ENCODE results near the gene CNTRL. TPM values are rescaled to one million over a fixed set of nuclear protein-coding genes. Genes with fewer than 3 reads are reported as not detected.

Gene CNTRL
- total and polyA plus RNA-seq, 2 experiments from 2014 or later: 3.4 to 7.9 TPM

- TF ChIP-seq EZH2 (IDR thresholded peaks at IDR 0.05; ENCODE audit: borderline replicate concordance): no peak
- TF ChIP-seq EZH2phosphoT487 (IDR thresholded peaks at IDR 0.05; ENCODE audit: low read depth, severe bottlenecking, unreplicated experiment): no peak
- TF ChIP-seq CTCF (IDR thresholded peaks at IDR 0.05; ENCODE audit: poor library complexity): no peak
- Histone ChIP-seq H3K4me3 (no peak overlapping the region), H3K9me3 (ENCODE audit: low read depth) (no peaks in the 10 kb centered on the region), H4K20me1 (ENCODE audit: insufficient read depth, poor library complexity, severe bottlenecking) (peaks cover 14% of the 10 kb centered on the region), H3K79me2 (peaks cover 19% of the 10 kb centered on the region), H3K36me3 (replicated peaks; ENCODE audit: insufficient read depth, low read depth) (no peaks in the 10 kb centered on the region), H3K9me2 (replicated peaks; ENCODE audit: insufficient read depth) (no peaks in the 10 kb centered on the region), H3K27me3 (no peaks in the 10 kb centered on the region), H3K4me1 (ENCODE audit: insufficient read depth) (peaks cover 5% of the 10 kb centered on the region), H3K4me2 (no peak overlapping the region), H3K27ac (no peak overlapping the region), H2AFZ (no peak overlapping the region)
- no peak for DNase-seq (ENCODE audit: low spot score)
Measured at GRCh38 chr9:121204611-121205010, 129.9 kb downstream of the CNTRL start.

- WGBS (ENCODE audit: low lambda C conversion rate, missing lambda C conversion rate): 56% methylated on average over 8 of the region's 8 CpGs
- Histone ChIP-seq H3K9me3 (ENCODE audit: low read depth) (no peaks in the 10 kb centered on the region), H3K4me3 (no peak overlapping the region), H3K79me2 (no peaks in the 10 kb centered on the region), H2AFZ (no peak overlapping the region), H3K4me2 (no peak overlapping the region), H3K9me2 (replicated peaks; ENCODE audit: insufficient read depth) (no peaks in the 10 kb centered on the region), H3K4me1 (ENCODE audit: insufficient read depth) (no peaks in the 10 kb centered on the region), H3K27ac (no peak overlapping the region), H4K20me1 (ENCODE audit: insufficient read depth, poor library complexity, severe bottlenecking) (no peaks in the 10 kb centered on the region), H3K27me3 (no peaks in the 10 kb centered on the region), H3K36me3 (replicated peaks; ENCODE audit: insufficient read depth, low read depth) (no peaks in the 10 kb centered on the region)
- TF ChIP-seq EZH2phosphoT487 (IDR thresholded peaks at IDR 0.05; ENCODE audit: low read depth, severe bottlenecking, unreplicated experiment) (no peak), EZH2 (IDR thresholded peaks at IDR 0.05; ENCODE audit: borderline replicate concordance) (no peak), CTCF (IDR thresholded peaks at IDR 0.05; ENCODE audit: poor library complexity) (no peak)
- DNase-seq (ENCODE audit: low spot score): no peak
Measured at GRCh38 chr9:121206516-121207370, 132.0 kb downstream of the CNTRL start.

- Histone ChIP-seq H3K27me3 (no peaks in the 10 kb centered on the region), H3K79me2 (no peaks in the 10 kb centered on the region), H4K20me1 (ENCODE audit: insufficient read depth, poor library complexity, severe bottlenecking) (no peaks in the 10 kb centered on the region), H3K9me2 (replicated peaks; ENCODE audit: insufficient read depth) (no peaks in the 10 kb centered on the region), H3K4me2 (no peak overlapping the region), H3K4me1 (ENCODE audit: insufficient read depth) (no peaks in the 10 kb centered on the region), H3K27ac (no peak overlapping the region), H3K9me3 (ENCODE audit: low read depth) (no peaks in the 10 kb centered on the region), H3K36me3 (replicated peaks; ENCODE audit: insufficient read depth, low read depth) (no peaks in the 10 kb centered on the region), H3K4me3 (no peak overlapping the region), H2AFZ (no peak overlapping the region)
- no peak for TF ChIP-seq EZH2 (IDR thresholded peaks at IDR 0.05; ENCODE audit: borderline replicate concordance)
- TF ChIP-seq CTCF (IDR thresholded peaks at IDR 0.05; ENCODE audit: poor library complexity): no peak
- TF ChIP-seq EZH2phosphoT487 (IDR thresholded peaks at IDR 0.05; ENCODE audit: low read depth, severe bottlenecking, unreplicated experiment): no peak
- WGBS (ENCODE audit: low lambda C conversion rate, missing lambda C conversion rate): 91% methylated on average over 2 of the region's 2 CpGs
- DNase-seq (ENCODE audit: low spot score): no peak
Measured at GRCh38 chr9:121207371-121207940, 132.7 kb downstream of the CNTRL start.

All from hepatocyte (in vitro differentiated cells).